ENCODE data around the gene NKAIN1.

- TF ChIP-seq POLR2A (IDR thresholded peaks at IDR 0.05; ENCODE audit: low read depth, low read length) (no peak), POLR2AphosphoS5 (IDR thresholded peaks at IDR 0.05; ENCODE audit: low read depth, low read length) (no peak)
Measured at GRCh38 chr1:31249854-31250253, 10.2 kb upstream of the NKAIN1 start.
